Stomach (tissue), 9 donors: ENCODE measurements around the gene NRAP. TPM values are rescaled to one million over a fixed set of nuclear protein-coding genes. Genes with fewer than 3 reads are reported as not detected.

Experiments used
- DNase-seq, 2 donors: peaks; one replicate each; pipeline versions ENCODE4 v3.0.0 to v3.0.0-alpha.2; 2013 to 2019
- H3K27ac ChIP-seq, 5 donors: fragments of 200-600 bp in 4 of 5; sonication (generic) in 4 of 5; one replicate each; pipeline ENCODE4 v1.5.1; 2013 to 2019; ENCODE audit warnings: mild to moderate bottlenecking in 1 of 5, moderate library complexity in 1 of 5
- H3K27me3 ChIP-seq, 3 donors: fragments of 200-600 bp; sonication (generic); one replicate each; pipeline ENCODE4 v1.5.1; 2017 to 2019; ENCODE audit warnings: mixed run types in 1 of 3
- H3K36me3 ChIP-seq, 4 donors: fragments of 200-600 bp; sonication (generic); 1 replicate in 3 of 4; 2 replicates in 1 of 4; pipeline ENCODE4 v1.5.1; 2016 to 2019
- H3K4me1 ChIP-seq, 4 donors: fragments of 200-600 bp; sonication (generic); one replicate each; pipeline ENCODE4 v1.5.1; 2016 to 2019
- H3K4me3 ChIP-seq, 4 donors: fragments of 200-600 bp; sonication (generic) in 3 of 4; one replicate each; pipeline ENCODE4 v1.5.1; 2016 to 2019; ENCODE audit warnings: mild to moderate bottlenecking in 1 of 4
- H3K9me3 ChIP-seq, 4 donors: fragments of 200-600 bp; sonication (generic); one replicate each; pipeline ENCODE4 v1.5.1; 2016 to 2019
- CTCF ChIP-seq, 7 experiments: fragments of 450-650 bp in 4 of 7; fragments of 200-600 bp in 3 of 7; sonication (generic) in 3 of 7; IDR thresholded peaks; one replicate each; pipeline ENCODE4 v1.5.1; 2016 to 2019; ENCODE audit warnings: antibody characterized with exemption in 7 of 7, control low read depth in 2 of 7, mild to moderate bottlenecking in 1 of 7
- EP300 ChIP-seq: sonication (generic); formaldehyde crosslinking; IDR thresholded peaks from one replicate; pipeline ENCODE4 v1.6.1; 2017; ENCODE audit warnings: antibody characterized with exemption
- POLR2A ChIP-seq, 4 donors: fragments of 450-650 bp; IDR thresholded peaks; one replicate each; pipeline ENCODE4 v1.6.1; 2016; ENCODE audit warnings: antibody characterized with exemption in 4 of 4, control low read depth in 2 of 4, mild to moderate bottlenecking in 1 of 4, moderate library complexity in 1 of 4
- POLR2AphosphoS5 ChIP-seq, 3 donors: sonication (generic); formaldehyde crosslinking; IDR thresholded peaks; one replicate each; pipeline ENCODE4 v1.6.1; 2016; ENCODE audit warnings: antibody characterized with exemption in 3 of 3
- WGBS, 5 donors: extraction: QIAGEN DNeasy Blood & Tissue Kit in 3 of 5; methylation state at CpG; one replicate each; pipeline versions ENCODE4 v1.1.5 to v1.1.7; 2013 to 2018; 5-methylcytosine and 5-hydroxymethylcytosine counted together
- intact Hi-C: fragments of 100-400 bp; cut with DNase I; formaldehyde crosslinking; loops from one replicate; pipeline ENCODE4 v1.15.1; 2023; ENCODE audit warnings: low total_unique reads
- polyA plus RNA-seq, 3 donors: library from polyadenylated mRNA; stranded (reverse); fragments of 200-250 nt; gene quantifications; one replicate each; pipeline ENCODE4 v1.2.3, GENCODE V29; 2013
- total RNA-seq, 5 donors: library from RNA; depleted of rRNA; stranded (reverse); fragments of >200 nt; gene quantifications; one replicate each; pipeline versions ENCODE4 v1.1.0 to v1.2.3, GENCODE V29; 2014 to 2016
- donor health status: healthy with polysubstance abuse.
- donor health status: Bipolar disorder and iron deficiency.
- donor health status: healthy.

Gene NRAP
- total and polyA plus RNA-seq, 8 donors = 0.03 to 0.92 (median 0.19) TPM; not detected in 4

DNA sequence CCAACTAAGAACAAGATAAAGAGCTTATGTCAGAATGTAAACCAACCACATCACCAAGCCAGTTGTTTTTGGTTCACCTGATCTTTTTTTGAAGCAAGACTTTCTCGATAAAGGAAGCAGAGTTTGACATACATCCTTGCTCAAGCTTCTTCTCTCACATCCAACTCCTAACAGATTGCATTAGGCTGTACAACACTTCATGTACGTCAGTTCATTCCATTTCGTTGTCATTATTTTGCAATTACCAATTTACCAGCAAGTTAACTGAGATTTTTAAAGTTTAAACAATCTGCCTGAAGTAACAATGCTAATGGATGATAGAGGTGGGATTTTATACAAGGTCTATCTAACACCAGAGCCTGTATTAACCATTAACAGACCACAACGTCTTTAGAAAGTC, 41.0 kb downstream of the NRAP start:
- no peak overlapping the region for H3K4me3 ChIP-seq
- peaks cover 0 to 44% (median 3%) of the 10 kb centered on the region in 3 donors for H3K27me3 ChIP-seq
- 77 to 87% (median 78%) methylated on average over 4 of the region's 4 CpGs for WGBS, 5 donors
- DNase-seq = no peak
- no peak for TF ChIP-seq EP300
- no peak for TF ChIP-seq POLR2A (IDR thresholded peaks at IDR 0.05)
- no peak for TF ChIP-seq POLR2AphosphoS5 (IDR thresholded peaks at IDR 0.05)
- TF ChIP-seq CTCF (IDR thresholded peaks at IDR 0.05) = no peak
- H3K9me3 ChIP-seq = no peaks in the 10 kb centered on the region
- intact Hi-C loops = no loop called here
- peaks cover 0 to 3% (median 0%) of the 10 kb centered on the region in 4 donors for H3K4me1 ChIP-seq
- no peak overlapping the region for H3K27ac ChIP-seq
- H3K36me3 ChIP-seq = no peaks in the 10 kb centered on the region

DNA sequence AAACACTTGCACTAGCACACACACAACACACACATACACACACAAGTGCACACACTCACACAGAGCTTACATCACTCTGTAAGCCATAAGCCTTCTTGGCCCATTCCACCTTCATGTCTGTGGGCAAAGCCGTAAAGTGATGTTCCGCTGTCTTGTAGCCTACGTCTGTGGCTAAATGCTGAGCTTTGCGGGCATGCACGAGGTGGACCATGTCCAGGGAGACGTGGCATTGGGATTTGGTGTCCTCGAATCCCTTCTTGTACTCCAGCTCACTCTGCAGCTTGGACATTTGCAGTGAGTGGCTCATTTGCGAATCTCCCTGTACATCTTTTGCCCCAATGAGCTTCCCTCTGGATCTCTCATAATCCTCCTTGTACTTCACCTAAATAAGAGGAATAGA, 42.0 kb downstream of the NRAP start:
- no peak overlapping the region for H3K27ac ChIP-seq
- no peaks in the 10 kb centered on the region for H3K4me1 ChIP-seq
- no peaks in the 10 kb centered on the region for H3K9me3 ChIP-seq
- H3K36me3 ChIP-seq = no peaks in the 10 kb centered on the region
- H3K4me3 ChIP-seq = no peak overlapping the region
- DNase-seq = no peak
- WGBS, 5 donors = 68 to 93% (median 86%) methylated on average over 8 of the region's 8 CpGs
- intact Hi-C loops = no loop called here
- no peak for TF ChIP-seq POLR2A (IDR thresholded peaks at IDR 0.05)
- H3K27me3 ChIP-seq = peaks cover 0 to 53% (median 10%) of the 10 kb centered on the region in 3 donors

- Histone ChIP-seq H3K27ac (no peak overlapping the region), H3K4me1 (no peaks in the 10 kb centered on the region), H3K27me3 (peaks cover 0 to 56% (median 12%) of the 10 kb centered on the region in 3 donors), H3K9me3 (no peaks in the 10 kb centered on the region), H3K36me3 (no peaks in the 10 kb centered on the region), H3K4me3 (no peak overlapping the region)
- TF ChIP-seq CTCF (IDR thresholded peaks at IDR 0.05) = no peak
- no peak for TF ChIP-seq EP300
- TF ChIP-seq POLR2A (IDR thresholded peaks at IDR 0.05) = no peak
- no peak for TF ChIP-seq POLR2AphosphoS5 (IDR thresholded peaks at IDR 0.05)
- DNase-seq = no peak
- 90 to 92% (median 92%) methylated on average over 9 of the region's 9 CpGs for WGBS, 5 donors
- intact Hi-C loops = no loop called here
These were observed 42.9 kb downstream of the NRAP start for GRCh38 chr10:113620936-113621335.

- TF ChIP-seq CTCF (IDR thresholded peaks at IDR 0.05) (no peak), EP300 (no peak), POLR2A (IDR thresholded peaks at IDR 0.05) (no peak), POLR2AphosphoS5 (IDR thresholded peaks at IDR 0.05) (no peak)
- no peaks in the 10 kb centered on the region for H3K36me3 ChIP-seq
- H3K4me1 ChIP-seq = no peaks in the 10 kb centered on the region
- intact Hi-C loops = no loop called here
- H3K4me3 ChIP-seq = no peak overlapping the region
- peaks cover 0 to 52% (median 12%) of the 10 kb centered on the region in 3 donors for H3K27me3 ChIP-seq
- no peak for DNase-seq
- H3K27ac ChIP-seq = no peak overlapping the region
- 76 to 83% (median 79%) methylated on average over 8 of the region's 8 CpGs for WGBS, 5 donors
- no peaks in the 10 kb centered on the region for H3K9me3 ChIP-seq
These were observed 43.3 kb downstream of the NRAP start for GRCh38 chr10:113620511-113620910.

DNA sequence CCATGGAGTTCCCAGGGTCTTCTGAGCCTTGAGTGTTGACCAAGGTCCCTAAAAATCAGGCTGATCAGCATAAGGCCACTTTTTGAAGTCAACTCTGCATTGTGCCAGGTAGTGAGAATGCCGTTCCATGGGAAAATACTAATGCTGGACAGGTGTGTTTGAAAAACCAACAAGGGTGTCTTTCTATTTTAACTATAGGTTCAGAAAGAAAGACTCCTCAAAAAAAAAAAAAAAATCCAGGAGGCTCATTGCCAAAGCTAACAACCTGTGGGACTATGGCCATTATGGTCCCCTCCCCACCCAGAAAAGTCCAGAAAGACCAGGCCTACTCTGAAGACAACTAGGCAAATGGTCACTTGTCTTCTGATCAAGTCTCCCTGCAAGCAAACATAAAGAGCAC, 44.4 kb downstream of the NRAP start:
- 34 to 68% (median 59%) methylated on average over 1 of the region's 1 CpG for WGBS, 5 donors
- Histone ChIP-seq H3K4me1 (no peaks in the 10 kb centered on the region), H3K27me3 (peaks cover 0 to 44% (median 12%) of the 10 kb centered on the region in 3 donors), H3K36me3 (no peaks in the 10 kb centered on the region), H3K27ac (no peak overlapping the region), H3K9me3 (no peaks in the 10 kb centered on the region), H3K4me3 (no peak overlapping the region)
- intact Hi-C loops = no loop called here
- TF ChIP-seq CTCF (IDR thresholded peaks at IDR 0.05) (no peak), POLR2AphosphoS5 (IDR thresholded peaks at IDR 0.05) (no peak), EP300 (no peak), POLR2A (IDR thresholded peaks at IDR 0.05) (no peak)
- no peak for DNase-seq
